ENCODE measurements around the gene WFIKKN1.
A peak's percentile ranks its signal among the peaks of the same experiment; 100 is the strongest.

Gene WFIKKN1

GRCh38 chr16:625117-625976 lies 5.4 kb upstream of the WFIKKN1 start:
- no peak for DNase-seq (ENCODE audit: low read depth in 2 of 2)

- no peak for DNase-seq (ENCODE audit: low read depth in 2 of 2)
These were observed 4.6 kb upstream of the WFIKKN1 start for GRCh38 chr16:625977-626765.

GRCh38 chr16:626787-627453 lies 3.9 kb upstream of the WFIKKN1 start:
- no peak for DNase-seq (ENCODE audit: low read depth in 2 of 2)

GRCh38 chr16:627454-628239 lies 3.1 kb upstream of the WFIKKN1 start:
- DNase-seq (ENCODE audit: low read depth in 2 of 2), result no peak

GRCh38 chr16:628321-629061 lies 2.3 kb upstream of the WFIKKN1 start:
- DNase-seq (ENCODE audit: low read depth in 2 of 2), result no peak

- DNase-seq (ENCODE audit: low read depth in 2 of 2), result no peak
These were observed 1.5 kb upstream of the WFIKKN1 start for GRCh38 chr16:629185-629832.

- DNase-seq (ENCODE audit: low read depth in 2 of 2), result no peak
These were observed 944 bp upstream of the WFIKKN1 start for GRCh38 chr16:629833-630248.

GRCh38 chr16:630249-630814 lies 453 bp upstream of the WFIKKN1 start:
- DNase-seq (ENCODE audit: low read depth in 2 of 2), result no peak

- DNase-seq (ENCODE audit: low read depth in 2 of 2), result no peak
These were observed 1.1 kb downstream of the WFIKKN1 start for GRCh38 chr16:631808-632358.

- DNase-seq (ENCODE audit: low read depth in 2 of 2), result no peak
These were observed 1.9 kb downstream of the WFIKKN1 start for GRCh38 chr16:632486-633335.

GRCh38 chr16:633336-634050 lies 2.7 kb downstream of the WFIKKN1 start:
- DNase-seq (ENCODE audit: low read depth in 2 of 2), result no peak

- no peak for DNase-seq (ENCODE audit: low read depth in 2 of 2)
These were observed 3.4 kb downstream of the WFIKKN1 start for GRCh38 chr16:634051-634670.

GRCh38 chr16:634996-635395 lies 4.2 kb downstream of the WFIKKN1 start:
- no peak for DNase-seq (ENCODE audit: low read depth in 2 of 2)

GRCh38 chr16:635573-636205 lies 4.9 kb downstream of the WFIKKN1 start:
- DNase-seq (ENCODE audit: low read depth in 2 of 2), result no peak

- DNase-seq (ENCODE audit: low read depth in 2 of 2), result peak; percentile 86 to 88
These were observed 5.7 kb downstream of the WFIKKN1 start, which contains the start of gene METTL26 for GRCh38 chr16:636206-637080. TSS of gene METTL26 (minus strand) at chr16:636305. CDS start at chr16:636290, 15 bp downstream.

Measured in stimulated activated CD4-positive, alpha-beta T cell treated with anti-CD3 and anti-CD28 coated beads, Interleukin-1b, Interleukin-23, amount 100 ng/mL, for 4 hours (primary cell).